Activated naive CD4-positive, alpha-beta T cell treated with anti-CD3 and anti-CD28 coated beads, Interleukin-2, amount 50 U/mL, for 72 hours (primary cell): Measurements from ENCODE around the gene CCSER1. TPM values are rescaled to one million over a fixed set of nuclear protein-coding genes. Genes with fewer than 3 reads are reported as not detected.

Experiments
- ATAC-seq, 2 donors: fragments of 150-1000 bp; cut with Tn5 transposase; 2 replicates each; pipeline ENCODE4 v1.10.0; 2021; ENCODE audit warnings: mild to moderate bottlenecking in 2 of 2, moderate library complexity in 2 of 2
- DNase-seq, 2 donors: peaks; one replicate each; pipeline ENCODE4 v3.0.0; 2021 to 2022; ENCODE audit warnings: low spot score in 2 of 2
- H3K27ac Mint-ChIP-seq, 2 donors: one replicate each; pipeline ENCODE4 v1.8.0; 2022; ENCODE audit warnings: mild to moderate bottlenecking in 2 of 2, mixed read lengths in 2 of 2
- H3K36me3 Mint-ChIP-seq, 2 donors: one replicate each; pipeline ENCODE4 v1.8.0; 2022; ENCODE audit warnings: mixed read lengths in 2 of 2
- H3K9me3 Mint-ChIP-seq, 2 donors: one replicate each; pipeline ENCODE4 v1.8.0; 2022; ENCODE audit warnings: mixed read lengths in 2 of 2
- total RNA-seq, 2 donors: library from RNA; stranded (reverse); gene quantifications; one replicate each; pipeline ENCODE4 v1.2.3, GENCODE V29; 2022

The CCSER1 gene
- total RNA-seq, 2 donors from 2014 or later = 0.23 TPM; not detected in 1

DNA sequence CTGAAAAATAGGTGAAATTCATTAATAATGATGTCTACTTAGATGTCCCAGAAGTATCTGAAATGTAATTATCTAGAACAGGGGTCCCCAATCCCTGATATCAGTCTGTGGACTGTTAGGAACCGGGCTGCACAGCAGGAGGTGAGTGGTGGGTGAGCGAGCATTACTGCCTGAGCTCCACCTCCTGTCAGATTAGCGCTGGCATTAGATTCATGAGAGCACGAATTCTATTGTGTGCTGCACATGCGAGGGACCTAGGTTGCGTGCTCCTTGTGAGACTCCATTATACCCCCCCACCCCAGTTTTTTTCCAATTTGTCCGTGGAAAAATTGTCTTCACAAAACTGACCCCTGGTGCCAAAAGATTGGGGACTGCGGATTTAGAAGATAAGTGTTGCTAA is 458.8 kb downstream of the CCSER1 start:
- DNase-seq = no peak
- ATAC-seq = no peak
- H3K27ac Mint-ChIP-seq = no peak overlapping the region
- peaks cover 0 to 3% of the 10 kb centered on the region in 2 donors for H3K36me3 Mint-ChIP-seq
- H3K9me3 Mint-ChIP-seq = peaks cover 6 to 7% of the 10 kb centered on the region in 2 donors

DNA sequence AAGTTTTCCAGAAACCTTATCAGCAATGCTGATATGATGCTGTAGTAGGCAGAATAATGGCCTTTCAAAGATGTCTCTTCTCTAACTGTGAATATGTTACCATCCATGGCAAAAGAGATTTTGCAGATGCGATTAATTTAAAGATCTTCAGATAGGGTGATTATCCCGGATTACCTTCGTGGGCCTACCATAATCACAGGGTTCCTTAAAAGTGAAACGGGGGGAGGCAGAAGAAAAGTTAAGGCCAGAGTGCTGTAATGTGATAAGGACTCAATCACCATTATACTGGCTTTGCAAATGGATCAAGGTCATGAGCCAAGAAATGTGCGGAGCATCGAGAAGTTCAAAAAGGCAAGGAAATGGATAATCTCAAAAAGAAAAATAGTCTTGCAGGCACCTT is 459.6 kb downstream of the CCSER1 start:
- ATAC-seq (no peak), DNase-seq (no peak)
- Mint-ChIP-seq H3K27ac (no peak overlapping the region), H3K9me3 (peaks cover 7 to 13% of the 10 kb centered on the region in 2 donors), H3K36me3 (peaks cover 0 to 6% of the 10 kb centered on the region in 2 donors)

DNA sequence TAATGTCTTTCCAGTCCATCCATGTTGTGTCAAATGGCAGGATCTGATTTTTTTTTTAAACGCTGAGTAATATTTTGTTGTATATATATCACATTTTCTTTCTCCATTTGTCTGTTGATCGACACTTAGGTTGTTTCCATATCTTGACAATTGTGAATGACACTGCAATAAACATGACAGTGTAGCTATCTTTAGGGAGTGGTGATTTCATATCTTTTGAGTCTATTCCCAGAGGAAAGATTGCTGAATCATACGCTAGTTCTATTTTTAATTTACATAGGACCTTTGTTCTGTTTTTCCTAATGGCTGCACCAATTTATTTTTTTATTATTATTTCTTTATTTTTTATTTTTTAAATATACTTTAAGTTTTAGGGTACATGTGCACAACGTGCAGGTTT is 470.7 kb downstream of the CCSER1 start:
- Mint-ChIP-seq H3K9me3 (peaks cover 0 to 4% of the 10 kb centered on the region in 2 donors), H3K27ac (no peak overlapping the region), H3K36me3 (no peaks in the 10 kb centered on the region)
- DNase-seq (no peak), ATAC-seq (no peak)

DNA sequence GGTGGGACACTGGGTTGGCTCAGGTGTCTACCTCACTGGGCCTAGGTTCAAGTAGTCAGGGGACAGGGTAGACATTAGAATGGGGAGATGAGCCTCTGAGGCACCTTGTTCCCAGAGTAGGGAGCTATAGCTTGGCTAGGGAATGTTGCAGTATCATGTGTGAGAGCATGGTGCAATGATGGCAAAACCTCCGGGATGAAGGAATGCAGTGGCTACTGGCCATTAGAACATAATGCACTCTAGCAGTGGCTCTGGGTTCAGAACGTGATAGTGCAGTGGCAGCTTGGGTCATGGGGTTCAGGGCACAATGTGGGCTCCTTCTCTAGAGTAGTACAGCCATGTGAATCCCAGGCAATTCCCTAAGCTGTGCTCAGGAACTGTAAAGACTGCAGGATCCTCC is 471.5 kb downstream of the CCSER1 start:
- H3K9me3 Mint-ChIP-seq = peaks cover 3 to 4% of the 10 kb centered on the region in 2 donors
- no peak for ATAC-seq
- H3K36me3 Mint-ChIP-seq = no peaks in the 10 kb centered on the region
- H3K27ac Mint-ChIP-seq = no peak overlapping the region
- no peak for DNase-seq

DNA sequence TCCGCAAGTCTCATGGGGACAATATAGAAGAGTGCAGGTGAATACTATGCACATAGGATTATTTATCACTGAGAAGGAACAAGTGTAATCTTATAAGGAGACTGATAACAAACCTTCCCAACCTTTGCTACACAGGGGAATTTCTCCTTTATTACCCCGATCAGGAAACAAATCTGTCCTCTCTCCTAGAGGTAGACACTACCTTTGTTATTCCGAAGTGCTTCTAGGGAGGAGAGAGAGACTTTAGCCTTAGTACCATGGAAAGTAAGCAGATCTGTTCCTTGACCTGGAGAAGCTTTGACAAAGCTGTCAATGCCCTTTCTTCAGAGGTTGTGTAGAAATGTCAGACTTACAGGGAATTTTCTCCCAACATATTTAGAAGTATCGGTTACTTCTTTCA is 475.5 kb downstream of the CCSER1 start:
- no peaks in the 10 kb centered on the region for H3K36me3 Mint-ChIP-seq
- ATAC-seq (no peak), DNase-seq (no peak)
- H3K9me3 Mint-ChIP-seq = peaks cover 4% of the 10 kb centered on the region in 2 donors
- no peak overlapping the region for H3K27ac Mint-ChIP-seq

DNA sequence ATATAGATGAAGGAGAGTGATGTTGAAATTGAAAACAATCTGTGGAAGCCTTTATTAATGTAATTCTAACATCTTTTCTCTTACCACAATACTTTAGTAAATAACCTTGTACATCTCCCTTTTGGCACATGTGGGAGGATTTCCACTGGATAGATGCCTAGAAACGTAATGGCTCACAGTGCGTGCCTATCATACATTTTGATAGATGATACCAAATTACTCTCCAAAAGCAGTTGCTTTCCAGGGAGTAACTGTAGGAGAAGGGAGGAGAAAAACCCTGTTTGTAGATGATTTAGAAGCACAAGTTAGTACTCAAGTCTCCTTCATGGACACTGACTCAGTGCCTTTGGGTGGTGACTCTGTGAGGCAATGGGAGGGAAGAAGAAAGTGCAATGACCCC is 476.3 kb downstream of the CCSER1 start:
- Mint-ChIP-seq H3K27ac (no peak overlapping the region), H3K36me3 (no peaks in the 10 kb centered on the region), H3K9me3 (peaks cover 4% of the 10 kb centered on the region in 2 donors)
- no peak for DNase-seq
- ATAC-seq = no peak

DNA sequence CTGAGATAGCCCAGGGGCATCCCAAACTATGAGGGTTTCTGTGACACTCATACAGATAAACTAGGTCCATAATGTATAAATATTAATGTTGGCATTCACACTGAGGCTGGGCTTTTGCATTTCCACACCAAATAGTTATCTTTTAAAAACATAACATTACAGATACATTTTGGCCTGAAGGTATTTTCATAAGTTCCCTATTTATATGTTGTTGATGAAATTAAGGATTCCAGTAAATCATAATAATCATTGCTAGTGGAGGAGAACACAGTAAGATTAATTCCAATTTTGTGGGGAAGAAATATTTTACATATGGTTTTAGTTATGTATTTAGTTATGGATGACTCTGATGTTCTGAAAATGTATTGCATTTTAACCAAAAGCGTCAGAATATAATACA is 479.6 kb downstream of the CCSER1 start:
- ATAC-seq (no peak), DNase-seq (no peak)
- H3K27ac Mint-ChIP-seq = no peak overlapping the region
- H3K36me3 Mint-ChIP-seq = no peaks in the 10 kb centered on the region
- H3K9me3 Mint-ChIP-seq = peaks cover 0 to 4% of the 10 kb centered on the region in 2 donors

DNA sequence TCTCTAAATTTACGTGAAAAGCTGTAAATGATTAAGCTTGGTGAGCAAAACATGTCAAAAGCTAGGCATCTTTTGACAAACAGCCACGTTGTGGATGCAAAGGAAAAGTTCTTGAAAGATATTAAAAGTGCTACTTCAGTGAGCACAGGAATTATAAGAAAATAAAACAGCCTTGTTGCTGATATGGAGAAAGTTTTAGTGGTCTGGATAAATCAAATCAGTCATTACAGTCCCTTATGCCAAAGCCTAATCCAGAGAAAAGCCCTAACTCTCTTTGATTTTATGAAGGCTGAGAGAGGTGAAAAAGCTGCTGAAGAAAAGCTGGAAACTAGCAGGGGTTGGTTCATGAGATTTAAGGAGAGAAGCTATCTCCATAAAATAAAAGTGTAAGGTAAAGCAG is 487.2 kb downstream of the CCSER1 start:
- no peak for ATAC-seq
- H3K36me3 Mint-ChIP-seq = no peaks in the 10 kb centered on the region
- DNase-seq = no peak
- no peak overlapping the region for H3K27ac Mint-ChIP-seq
- no peaks in the 10 kb centered on the region for H3K9me3 Mint-ChIP-seq

DNA sequence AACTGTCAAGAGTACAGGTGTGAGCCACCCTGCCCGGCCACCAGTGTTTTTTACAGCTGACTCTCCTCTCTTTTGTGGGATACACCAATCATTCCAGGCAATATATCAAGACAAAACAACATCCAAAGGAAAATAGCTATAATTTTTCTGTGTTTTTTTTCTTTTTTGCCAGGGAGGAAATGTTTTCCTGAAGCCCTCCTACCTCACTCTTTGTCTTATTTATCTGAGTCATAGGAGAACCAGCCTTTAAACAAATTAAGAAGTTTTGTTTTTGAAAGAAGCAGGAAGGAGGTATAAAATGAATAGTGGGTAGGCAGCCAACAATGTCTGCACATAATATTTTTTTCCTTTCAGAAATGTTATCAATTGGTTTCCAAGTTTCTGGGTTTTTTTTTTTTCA is 493.9 kb downstream of the CCSER1 start:
- ATAC-seq (no peak), DNase-seq (no peak)
- Mint-ChIP-seq H3K9me3 (peaks cover 0 to 2% of the 10 kb centered on the region in 2 donors), H3K27ac (no peak overlapping the region), H3K36me3 (no peaks in the 10 kb centered on the region)

DNA sequence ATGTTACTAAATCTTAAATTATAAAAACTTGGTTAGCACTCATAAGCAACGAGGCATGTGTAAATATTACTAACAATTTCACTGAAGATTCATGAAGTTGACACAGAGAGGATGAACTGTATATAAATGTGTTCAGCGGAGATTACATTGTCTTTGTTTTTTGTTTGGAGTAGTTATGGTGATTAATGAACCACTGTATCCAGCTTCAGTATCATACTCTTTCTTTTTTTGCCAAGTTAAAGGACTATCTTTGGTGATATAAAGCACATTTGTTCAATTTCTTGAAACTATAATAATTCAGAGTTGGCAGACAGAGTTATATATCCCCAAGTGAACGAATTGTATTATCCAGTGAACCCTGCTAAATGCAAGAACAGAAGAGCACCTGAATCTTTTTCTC is 497.6 kb downstream of the CCSER1 start:
- ATAC-seq = no peak
- H3K36me3 Mint-ChIP-seq = no peaks in the 10 kb centered on the region
- DNase-seq = no peak
- no peak overlapping the region for H3K27ac Mint-ChIP-seq
- peaks cover 0 to 2% of the 10 kb centered on the region in 2 donors for H3K9me3 Mint-ChIP-seq

DNA sequence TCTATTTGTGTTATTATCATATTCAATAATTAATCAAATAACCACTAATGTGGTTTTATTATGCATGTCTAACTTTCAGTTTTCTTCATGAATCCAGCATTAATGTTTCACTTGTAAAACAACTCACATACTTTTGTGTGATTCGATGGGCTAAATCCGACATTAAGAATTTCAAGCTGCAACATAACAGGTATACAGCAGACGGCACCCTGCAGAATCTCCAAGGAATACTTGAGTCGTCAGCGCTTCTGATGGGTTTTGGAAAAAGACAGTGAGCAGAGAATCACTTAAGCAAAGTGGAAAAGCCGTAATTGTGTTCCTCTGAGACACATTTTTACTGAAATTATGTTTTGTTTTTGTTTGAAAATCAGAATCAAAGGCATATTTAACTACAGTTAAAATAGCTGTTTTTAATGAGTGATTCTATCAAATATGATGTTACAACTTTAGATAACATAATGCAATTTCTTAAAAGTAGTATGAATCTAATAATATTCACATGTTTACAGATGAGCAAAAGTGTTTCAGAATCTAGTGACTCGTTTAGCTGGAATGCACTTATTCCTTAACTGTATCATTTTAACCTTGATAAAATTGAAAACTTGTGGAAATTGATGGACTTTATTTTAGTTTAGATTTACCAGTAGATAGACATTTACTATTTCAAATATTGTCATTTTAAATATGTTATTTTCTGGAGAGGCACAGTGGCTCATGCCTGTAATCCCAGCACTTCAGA is 514.8 kb downstream of the CCSER1 start:
- DNase-seq (no peak), ATAC-seq (no peak)
- Mint-ChIP-seq H3K36me3 (no peaks in the 10 kb centered on the region), H3K9me3 (peaks cover 0 to 8% of the 10 kb centered on the region in 2 donors), H3K27ac (no peak overlapping the region)

DNA sequence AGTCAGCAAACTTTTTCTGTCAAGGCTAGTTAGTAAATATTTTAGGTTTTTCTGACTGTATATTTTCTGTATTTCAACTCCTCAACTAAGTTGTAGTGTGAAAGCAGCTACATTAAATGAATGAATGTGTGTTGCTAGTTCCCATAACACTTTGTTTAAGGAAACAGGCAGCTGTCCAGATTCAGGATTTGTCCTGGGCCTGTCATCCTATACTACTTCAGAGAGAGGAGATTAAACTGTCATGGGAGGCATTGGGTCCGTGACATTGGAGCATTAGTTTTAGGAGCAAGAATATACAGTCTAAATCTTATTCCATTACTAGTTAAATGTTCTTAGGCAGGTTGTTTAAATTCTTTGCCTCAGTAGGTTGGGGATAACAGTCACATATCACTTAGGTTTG is 516.0 kb downstream of the CCSER1 start:
- Mint-ChIP-seq H3K27ac (no peak overlapping the region), H3K36me3 (no peaks in the 10 kb centered on the region), H3K9me3 (peaks cover 3 to 8% of the 10 kb centered on the region in 2 donors)
- no peak for DNase-seq
- ATAC-seq = no peak

DNA sequence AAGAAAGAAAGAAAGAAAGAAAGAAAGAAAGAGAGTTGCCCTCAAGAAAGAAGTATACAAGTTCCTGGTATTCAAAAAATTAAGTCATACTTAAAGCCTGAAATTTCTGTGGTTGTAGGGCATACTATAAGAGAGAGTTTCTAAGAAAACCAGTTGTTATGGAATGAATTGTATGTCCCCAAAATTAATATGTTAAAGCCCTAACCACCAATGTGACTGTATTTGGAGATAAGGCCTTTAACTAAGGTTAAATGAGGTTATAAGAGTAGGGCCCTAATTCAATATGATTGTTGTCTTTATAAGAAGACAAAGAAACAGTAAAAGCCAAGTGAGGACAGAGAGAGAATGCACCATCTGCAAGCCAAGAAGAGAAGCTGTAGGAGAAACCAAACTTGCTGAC is 521.1 kb downstream of the CCSER1 start:
- no peak for DNase-seq
- Mint-ChIP-seq H3K9me3 (peaks cover 4 to 6% of the 10 kb centered on the region in 2 donors), H3K36me3 (no peaks in the 10 kb centered on the region), H3K27ac (no peak overlapping the region)
- no peak for ATAC-seq

DNA sequence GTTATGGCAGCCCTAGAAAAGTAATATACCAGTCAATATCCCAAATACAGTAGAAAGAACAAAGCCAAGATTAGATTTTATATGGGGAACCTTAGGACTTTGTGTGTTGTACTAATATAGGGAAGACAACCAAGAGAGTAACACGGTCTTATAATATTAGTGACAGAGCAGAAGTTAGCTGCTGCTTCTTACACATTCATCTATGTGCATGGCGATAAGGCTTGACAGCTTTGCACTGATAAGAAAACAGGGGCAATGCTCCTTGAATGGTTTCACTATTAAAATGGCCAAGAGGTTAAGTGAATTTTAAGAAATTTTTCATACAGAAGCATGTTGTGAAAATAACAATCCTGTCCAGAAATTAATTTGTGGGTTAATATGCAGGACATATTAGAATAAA is 521.6 kb downstream of the CCSER1 start:
- peaks cover 7 to 8% of the 10 kb centered on the region in 2 donors for H3K9me3 Mint-ChIP-seq
- no peaks in the 10 kb centered on the region for H3K36me3 Mint-ChIP-seq
- no peak overlapping the region for H3K27ac Mint-ChIP-seq
- ATAC-seq (no peak), DNase-seq (no peak)

DNA sequence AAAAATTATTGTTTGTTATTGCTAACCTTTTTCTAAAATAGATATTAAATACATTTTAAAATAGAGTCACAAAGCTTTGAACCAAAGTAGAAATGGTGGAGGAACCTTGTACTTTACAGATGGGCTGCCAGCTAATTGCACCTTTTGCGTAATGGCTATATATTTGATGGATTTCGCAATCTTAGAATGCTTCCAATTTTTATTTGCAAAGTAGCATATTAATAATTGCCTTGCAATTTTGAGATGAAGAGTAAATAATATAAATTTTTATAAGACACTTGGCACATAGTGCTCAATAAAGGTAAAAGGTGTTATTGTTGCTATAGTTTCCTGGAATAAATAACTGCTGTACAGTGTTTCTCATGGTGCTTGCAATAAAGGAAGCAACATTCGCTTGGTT is 533.5 kb downstream of the CCSER1 start:
- no peak for DNase-seq
- no peaks in the 10 kb centered on the region for H3K36me3 Mint-ChIP-seq
- no peak overlapping the region for H3K27ac Mint-ChIP-seq

DNA sequence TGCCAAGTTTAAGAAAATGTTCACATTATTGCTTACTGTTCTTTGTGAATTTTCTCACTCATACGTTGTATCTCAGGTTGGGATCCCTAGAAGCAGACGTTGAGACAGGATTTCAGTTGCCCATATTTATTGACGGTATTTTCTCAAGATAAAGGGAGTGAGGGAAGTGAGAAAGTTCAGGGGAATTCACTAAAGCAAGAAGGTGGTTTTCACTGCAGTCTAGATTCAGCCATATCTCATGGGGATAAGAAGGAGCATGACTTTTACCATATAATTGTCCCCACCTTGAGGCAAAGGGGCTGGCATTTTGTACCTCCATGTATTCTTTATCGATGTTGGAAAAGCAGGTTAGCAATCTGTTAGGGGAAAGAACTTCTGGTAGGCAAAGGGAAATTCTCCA is 543.0 kb downstream of the CCSER1 start:
- ATAC-seq (no peak), DNase-seq (no peak)
- Mint-ChIP-seq H3K9me3 (peaks cover 7 to 12% of the 10 kb centered on the region in 2 donors), H3K36me3 (no peaks in the 10 kb centered on the region), H3K27ac (no peak overlapping the region)

More for the DNA sequence above, 533.5 kb downstream of the CCSER1 start:
- H3K9me3 Mint-ChIP-seq = peaks cover 0 to 5% of the 10 kb centered on the region in 2 donors
- ATAC-seq = no peak

DNA sequence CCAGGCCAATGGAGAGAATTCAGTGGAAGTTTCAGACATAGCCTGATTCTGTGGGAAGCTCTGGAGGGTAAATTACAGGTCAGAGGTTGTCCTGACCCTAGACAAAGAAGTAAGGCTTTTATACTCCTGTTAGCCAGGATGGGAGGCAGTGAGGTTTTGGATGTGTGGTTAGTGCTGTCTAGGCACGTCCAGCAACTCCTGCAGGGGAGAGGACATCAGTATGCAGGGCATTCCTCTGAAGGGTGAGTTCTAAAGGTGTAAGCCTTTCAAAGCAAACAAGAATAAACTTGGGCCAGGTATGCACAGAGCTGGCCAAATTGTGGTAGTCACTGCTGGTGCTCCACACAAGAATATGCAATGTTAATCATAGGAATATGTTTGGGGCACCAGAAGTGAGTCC is 562.5 kb downstream of the CCSER1 start:
- no peak for DNase-seq
- peaks cover 0 to 3% of the 10 kb centered on the region in 2 donors for H3K9me3 Mint-ChIP-seq
- no peak for ATAC-seq
- H3K36me3 Mint-ChIP-seq = no peaks in the 10 kb centered on the region
- H3K27ac Mint-ChIP-seq = no peak overlapping the region

DNA sequence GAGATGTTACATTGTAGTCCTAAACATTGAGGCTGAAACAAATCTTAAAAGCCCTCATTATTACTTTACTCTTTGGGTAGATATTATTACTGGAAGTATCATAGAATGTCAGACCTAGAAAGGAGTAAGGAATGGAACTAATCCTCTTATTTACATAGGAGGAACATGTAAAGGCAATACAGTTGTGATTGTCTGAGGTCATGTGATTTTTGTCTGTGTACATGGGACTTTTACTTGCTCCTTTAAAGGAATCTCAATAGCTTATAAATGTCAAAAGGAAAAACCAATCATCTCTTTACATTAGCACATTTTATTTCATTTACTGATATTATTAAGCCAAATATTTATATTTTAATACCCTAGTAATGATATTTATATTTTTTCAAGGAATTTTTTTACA is 568.2 kb downstream of the CCSER1 start:
- Mint-ChIP-seq H3K27ac (no peak overlapping the region), H3K9me3 (peaks cover 4 to 11% of the 10 kb centered on the region in 2 donors), H3K36me3 (no peaks in the 10 kb centered on the region)
- no peak for ATAC-seq
- DNase-seq = no peak
